ENCODE measurements around the gene ZNF516. TPM values are rescaled to one million over a fixed set of nuclear protein-coding genes. Genes with fewer than 3 reads are reported as not detected.

The ZNF516 gene
- total RNA-seq, 2 experiments from 2014 or later = 1.2 to 1.6 TPM

DNA sequence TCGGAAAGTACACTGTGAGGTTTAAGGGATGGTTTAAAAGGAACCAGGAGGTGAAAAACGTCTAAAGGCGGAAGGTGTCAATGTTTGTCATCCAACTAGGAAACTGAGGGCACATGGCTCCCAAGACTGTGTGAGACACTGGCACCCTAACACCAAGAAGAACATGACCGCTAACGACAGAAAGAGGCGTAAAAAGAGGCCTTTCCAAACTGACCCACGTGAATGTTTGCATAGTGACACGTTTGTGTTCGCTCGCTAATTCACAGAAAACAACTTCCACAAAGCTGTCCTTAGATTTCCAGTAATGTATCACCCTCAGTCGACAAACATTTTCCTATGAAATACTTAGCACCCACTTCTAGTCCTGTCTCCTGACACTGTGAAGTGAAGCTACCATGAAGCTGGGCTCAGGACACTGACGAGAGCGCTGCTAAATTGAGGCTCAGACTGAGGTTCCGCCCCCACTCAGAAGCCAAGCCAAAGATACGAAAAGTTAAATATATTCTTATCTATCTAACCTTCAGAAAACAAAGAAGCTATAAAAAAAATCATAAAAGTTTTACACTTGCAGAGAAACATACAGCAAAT lies 86.5 kb downstream of the ZNF516 start:
- POLR2A ChIA-PET = no interaction called here

DNA sequence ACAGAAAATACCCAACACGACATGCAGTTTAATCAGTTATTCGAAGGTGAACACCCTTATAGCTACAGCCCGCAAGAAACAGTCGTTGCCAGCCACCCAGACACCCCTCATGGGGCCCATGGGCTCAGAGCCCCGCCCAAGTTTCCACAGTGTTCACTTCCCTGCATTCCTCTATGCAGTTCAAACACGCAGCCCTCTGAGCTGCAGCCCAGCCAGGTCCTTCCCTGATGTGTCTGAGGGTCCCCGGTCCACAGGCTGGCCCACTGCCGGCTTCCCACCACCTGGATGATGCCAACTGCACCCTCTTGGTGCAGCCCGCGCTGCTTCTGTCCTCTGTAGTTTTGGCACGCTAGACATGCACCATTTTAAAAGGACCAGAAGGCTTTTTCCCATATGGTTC lies 87.4 kb downstream of the ZNF516 start:
- POLR2A ChIA-PET = no interaction called here
- CTCF ChIA-PET = interaction anchor here (1.0 to 2.4 kb wide), 2 partner anchors 11 to 302 kb away, joined by 3 to 12 read pairs; no protein-coding TSS in a partner anchor

More for the DNA sequence above, 86.5 kb downstream of the ZNF516 start:
- CTCF ChIA-PET = interaction anchor here (0.9 to 2.4 kb wide), 3 partner anchors 9 to 301 kb away, joined by 3 to 12 read pairs (median 4); no protein-coding TSS in a partner anchor

DNA sequence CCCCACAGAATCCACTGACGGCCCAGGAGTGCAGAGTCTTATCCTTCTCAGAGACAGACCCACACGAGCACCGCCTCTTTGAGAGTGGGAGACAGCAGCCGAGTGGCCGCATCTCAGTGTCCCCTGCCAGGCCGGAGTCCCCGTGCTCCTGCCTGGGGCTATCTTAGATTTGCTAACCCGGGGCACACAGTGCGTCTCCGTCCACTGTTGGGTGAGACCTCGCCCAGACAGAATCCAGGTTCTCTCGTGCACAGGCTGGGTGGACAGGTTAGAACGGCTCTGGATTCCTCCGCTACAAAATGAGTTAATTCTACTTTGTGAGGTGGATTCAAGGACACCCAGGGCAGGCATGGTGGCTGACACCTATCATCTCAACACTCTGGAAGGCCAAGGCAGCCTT lies 88.3 kb downstream of the ZNF516 start:
- POLR2A ChIA-PET = no interaction called here
- CTCF ChIA-PET = interaction anchor here (2.4 kb wide), 1 partner anchor 303 kb away, joined by 12 read pairs; no protein-coding TSS in a partner anchor

DNA sequence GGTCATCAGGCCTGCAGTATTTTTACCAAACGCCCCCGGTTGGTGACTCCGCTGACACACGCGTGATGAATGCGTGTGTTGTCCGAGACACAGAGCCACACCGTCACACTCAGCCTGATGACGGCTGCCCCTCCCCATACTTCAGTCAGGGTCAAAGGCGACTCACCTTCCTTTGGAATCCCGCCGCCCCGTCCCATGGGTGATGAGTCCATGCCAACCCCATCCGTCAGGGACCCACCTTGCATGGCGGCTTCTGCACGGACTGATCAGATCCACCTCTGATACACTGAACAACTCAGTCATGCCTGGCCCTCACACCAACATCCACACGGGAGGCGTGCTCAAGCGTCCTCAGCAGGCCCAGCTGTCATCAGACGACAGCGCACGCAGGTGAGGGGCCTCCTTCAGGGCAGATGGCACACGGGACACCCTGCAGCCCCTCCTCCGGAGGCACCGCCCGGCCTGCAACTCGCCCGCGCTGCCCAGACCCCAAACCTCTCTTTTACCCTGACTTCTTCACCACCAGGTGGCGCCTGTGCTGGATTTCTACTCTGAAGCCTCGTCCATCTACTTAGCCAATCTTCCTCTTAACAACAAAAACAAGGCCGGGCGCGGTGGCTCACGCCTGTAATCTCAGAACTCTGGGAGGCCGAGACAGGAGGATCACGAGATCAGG lies 89.2 kb downstream of the ZNF516 start:
- CTCF ChIA-PET = interaction anchor here (1.2 kb wide), 1 partner anchor 304 kb away, joined by 5 read pairs; no protein-coding TSS in a partner anchor
- POLR2A ChIA-PET = no interaction called here

DNA sequence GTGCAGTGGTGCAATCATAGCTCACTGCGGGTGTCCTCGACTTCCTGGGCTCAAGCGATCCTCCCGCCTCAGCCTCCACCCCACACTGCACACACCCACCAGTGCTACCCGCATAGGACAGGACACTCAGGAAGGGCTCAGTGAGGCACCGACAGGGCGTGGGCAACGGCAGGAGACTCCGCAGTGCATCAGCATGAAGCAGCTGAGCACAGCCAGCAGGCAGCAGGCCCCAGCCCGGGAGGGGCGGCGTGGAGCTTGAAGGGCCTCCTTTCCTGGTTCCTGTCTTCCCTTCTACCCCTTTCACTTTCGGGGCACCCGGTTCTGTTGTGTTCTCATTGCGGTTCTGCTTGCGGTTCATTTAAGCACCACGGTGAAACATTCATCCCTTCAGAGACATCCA lies 89.8 kb downstream of the ZNF516 start:
- ChIA-PET POLR2A (no interaction called here), CTCF (interaction anchor here (1.2 kb wide), 1 partner anchor 305 kb away, joined by 5 read pairs; no protein-coding TSS in a partner anchor)

DNA sequence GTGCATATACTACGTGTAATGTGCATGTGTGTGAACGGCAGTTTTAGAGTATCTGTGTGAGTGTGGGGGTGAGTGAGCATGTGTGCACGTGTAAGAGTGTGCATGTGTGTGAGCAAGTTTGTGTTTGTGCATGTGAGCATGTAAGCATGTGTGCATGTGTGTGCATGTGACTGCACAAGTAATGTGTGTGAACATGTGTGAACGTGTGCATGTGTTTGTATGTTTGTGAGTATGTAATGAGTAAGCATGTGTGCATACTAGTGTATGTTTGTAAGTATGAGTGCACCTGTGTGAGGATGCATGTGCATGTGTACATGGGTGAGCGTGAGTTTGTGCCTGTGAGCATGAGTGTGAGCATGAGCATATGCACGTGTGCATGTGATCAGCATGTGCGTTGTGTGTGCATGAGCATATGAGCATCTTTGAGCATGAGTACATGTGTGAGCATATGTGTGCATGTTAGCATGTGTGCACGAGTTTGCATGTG lies 90.7 kb downstream of the ZNF516 start:
- ChIA-PET CTCF (interaction anchor here (1.2 kb wide), 1 partner anchor 305 kb away, joined by 5 read pairs; no protein-coding TSS in a partner anchor), POLR2A (no interaction called here)

DNA sequence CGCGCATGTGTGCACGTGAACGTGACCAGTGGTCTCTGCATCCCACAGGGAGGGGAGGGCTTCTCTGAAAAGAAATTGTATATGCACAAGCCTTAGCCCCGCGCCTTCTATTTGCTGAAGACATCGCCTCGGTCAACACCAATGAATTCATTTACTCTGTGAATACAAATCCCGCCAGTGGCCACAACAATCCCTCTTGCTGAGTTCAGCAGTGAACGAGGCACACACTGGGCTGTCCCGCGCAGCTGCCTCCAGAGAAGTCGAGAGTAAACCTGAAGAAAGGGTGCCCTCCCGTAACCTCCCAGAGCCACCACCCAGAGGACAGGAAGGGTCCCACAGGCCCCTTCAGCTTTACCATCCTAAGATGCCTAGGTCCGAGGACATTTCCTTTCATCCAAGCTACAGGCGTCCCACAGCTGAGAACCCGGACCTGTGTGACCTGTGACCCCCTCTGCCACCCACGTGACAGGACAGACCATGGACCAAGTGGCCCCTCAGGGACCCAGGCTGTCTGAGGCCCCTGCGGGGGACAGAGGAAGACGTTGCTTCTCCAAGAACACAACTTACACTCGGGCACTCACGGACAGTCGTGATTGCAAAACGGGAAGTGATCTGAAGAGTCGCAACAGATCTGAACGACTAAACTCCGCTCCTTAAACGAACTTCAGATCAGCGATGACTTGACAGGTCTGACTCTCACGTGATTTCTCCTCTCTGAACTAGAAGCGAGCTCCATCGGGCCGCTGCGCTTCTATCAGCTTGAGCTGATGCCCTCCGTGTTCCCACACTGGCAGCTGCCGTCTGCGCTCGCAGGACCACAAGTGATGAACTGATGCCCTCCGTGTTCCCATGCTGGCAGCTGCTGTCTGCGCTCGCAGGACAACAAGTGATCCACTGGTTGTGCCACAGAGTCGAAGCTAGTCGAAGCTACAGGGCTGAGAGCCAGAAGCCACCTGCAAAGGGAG lies 92.7 kb downstream of the ZNF516 start:
- ChIA-PET POLR2A (interaction anchor here (0.5 kb wide), 1 partner anchor 256 kb away, joined by 3 read pairs; no protein-coding TSS in a partner anchor), CTCF (interaction anchor here (0.8 to 7.0 kb wide), 2 partner anchors 49 to 306 kb away, joined by 3 to 56 read pairs; no protein-coding TSS in a partner anchor)

DNA sequence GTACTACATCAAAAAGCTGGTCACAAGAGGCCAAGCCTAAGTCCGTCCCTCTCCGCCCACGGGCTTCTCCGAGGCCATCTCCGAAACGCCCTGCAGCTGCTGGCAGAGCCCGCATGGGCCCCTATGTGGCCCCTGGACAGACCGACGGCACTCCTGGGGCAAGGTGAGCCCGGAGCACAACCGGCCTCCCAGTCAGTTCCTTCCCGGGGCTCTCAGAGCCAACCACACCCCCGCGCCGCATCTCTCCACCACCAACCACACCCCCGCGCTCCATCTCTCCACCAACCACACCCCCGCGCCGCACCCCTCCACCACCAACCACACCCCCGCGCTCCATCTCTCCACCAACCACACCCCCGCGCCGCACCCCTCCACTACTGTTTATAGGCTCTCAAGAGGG lies 93.5 kb downstream of the ZNF516 start:
- POLR2A ChIA-PET = no interaction called here
- CTCF ChIA-PET = interaction anchor here (0.8 to 7.0 kb wide), 2 partner anchors 302 to 307 kb away, joined by 5 to 56 read pairs; no protein-coding TSS in a partner anchor

DNA sequence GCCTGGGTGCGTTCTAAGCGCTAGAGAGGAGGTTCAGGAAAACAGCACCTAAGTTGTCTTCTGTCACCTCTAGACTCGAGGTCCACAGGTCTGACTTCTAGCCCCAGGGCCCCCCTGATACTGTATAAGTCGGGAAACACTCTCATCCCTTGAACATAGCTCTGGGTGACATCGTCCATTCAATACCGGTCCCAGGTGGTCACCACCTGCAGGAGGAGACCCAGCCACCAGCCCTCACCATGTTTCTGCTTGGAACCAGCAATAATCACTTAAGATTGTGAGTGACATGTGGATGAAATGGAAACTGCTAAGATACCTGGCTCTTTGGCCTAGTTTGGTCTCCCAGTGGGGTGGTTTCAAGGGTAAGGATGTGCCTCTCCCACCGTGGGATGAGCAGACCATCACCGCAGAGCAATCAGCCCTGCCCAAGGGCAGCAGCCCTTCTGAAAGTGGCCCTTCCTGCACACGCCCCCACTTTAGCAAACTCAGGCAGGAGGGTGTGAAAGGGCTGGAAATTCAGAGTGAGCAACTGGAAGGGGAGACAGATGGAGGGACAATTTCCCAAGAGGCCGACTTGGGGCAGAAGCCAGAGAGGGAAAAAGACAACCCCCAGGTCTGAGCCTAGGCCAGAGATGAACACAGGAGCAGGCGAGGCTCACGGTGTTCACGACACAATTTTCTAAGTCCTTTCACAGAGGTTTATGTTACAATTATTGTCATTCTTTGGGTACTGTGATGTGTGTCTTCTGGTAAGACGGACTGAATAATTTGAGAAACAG lies 95.2 kb downstream of the ZNF516 start:
- ChIA-PET CTCF (interaction anchor here (1.2 to 7.0 kb wide), 3 partner anchors 9 to 309 kb away, joined by 3 to 56 read pairs (median 4); no protein-coding TSS in a partner anchor), POLR2A (no interaction called here)

DNA sequence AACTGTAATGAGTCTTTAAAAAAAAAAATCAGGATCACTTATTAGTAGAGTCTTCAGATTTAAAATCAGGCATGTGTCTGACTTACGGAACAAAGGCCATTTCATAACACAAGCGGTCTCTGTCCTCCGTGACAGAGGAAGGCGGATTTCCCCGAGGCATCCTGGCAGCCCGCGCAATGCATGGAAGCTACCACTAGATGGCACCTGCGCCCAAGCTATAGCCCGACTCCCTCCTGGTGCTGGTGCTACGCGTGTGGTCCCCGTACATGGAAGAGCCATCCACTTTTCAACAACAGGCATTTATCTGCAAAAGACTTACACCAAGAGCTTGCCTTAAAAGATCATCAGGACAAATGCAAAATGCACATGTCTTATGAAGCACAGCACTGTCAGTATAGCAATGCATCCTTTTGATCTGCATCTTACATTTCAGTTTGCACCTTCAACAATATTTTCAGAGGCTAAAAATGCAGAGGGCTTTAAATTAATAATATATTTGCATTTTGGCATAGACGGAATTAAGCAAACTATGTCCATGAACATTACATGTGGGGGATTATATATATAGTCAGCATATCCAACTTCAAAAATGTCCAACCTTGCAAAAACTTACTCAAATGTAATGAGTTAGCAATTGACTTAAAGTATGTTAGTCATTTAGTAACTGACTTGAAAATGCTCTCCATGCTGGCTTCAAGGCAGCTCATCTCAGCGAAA lies 96.0 kb downstream of the ZNF516 start:
- POLR2A ChIA-PET = no interaction called here
- CTCF ChIA-PET = interaction anchor here (0.5 to 7.0 kb wide), 6 partner anchors 10 to 363 kb away, joined by 3 to 56 read pairs (median 3); no protein-coding TSS in a partner anchor

DNA sequence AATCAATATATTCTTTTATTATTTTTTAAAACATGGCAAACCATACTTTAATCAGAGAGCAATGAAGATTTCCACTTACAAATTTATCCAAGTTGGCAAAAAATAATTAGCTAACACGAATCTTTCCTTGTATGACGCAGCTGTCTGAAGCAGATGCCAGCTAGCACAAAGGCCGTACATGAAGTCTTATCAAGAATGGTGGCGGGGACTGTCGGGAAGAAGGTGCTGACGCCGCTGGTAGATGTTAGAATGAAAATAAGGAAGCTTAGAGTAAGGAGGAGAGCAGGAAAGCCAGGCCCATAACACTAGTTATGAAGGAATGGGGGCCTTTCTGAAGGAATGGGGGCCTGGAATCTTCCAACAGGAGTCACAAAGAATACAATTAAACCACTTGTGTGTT lies 96.7 kb downstream of the ZNF516 start:
- ChIA-PET CTCF (interaction anchor here (0.5 to 7.0 kb wide), 3 partner anchors 27 to 364 kb away, joined by 3 to 56 read pairs (median 3); no protein-coding TSS in a partner anchor), POLR2A (no interaction called here)

DNA sequence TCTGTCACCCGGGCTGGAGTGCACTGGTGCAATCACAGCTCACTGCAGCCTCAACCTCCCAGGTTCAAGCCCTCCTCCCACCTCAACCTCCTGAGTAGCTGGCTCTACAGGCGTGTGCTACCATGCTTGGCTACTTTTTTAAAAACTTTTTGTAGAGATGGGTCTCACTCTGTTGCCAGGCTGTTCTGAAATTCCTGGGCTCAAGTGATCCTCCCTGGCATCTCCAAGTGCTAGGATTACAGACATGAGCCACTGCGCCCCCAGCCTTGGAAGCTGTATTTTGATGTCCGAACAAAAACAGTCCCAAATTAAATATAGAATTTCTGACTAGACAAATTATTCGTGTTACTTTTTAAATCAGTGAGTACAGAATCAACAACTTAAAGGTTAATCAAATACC lies 97.4 kb downstream of the ZNF516 start:
- ChIA-PET CTCF (interaction anchor here (1.0 to 7.0 kb wide), 2 partner anchors 11 to 311 kb away, joined by 3 to 56 read pairs; no protein-coding TSS in a partner anchor), POLR2A (no interaction called here)

DNA sequence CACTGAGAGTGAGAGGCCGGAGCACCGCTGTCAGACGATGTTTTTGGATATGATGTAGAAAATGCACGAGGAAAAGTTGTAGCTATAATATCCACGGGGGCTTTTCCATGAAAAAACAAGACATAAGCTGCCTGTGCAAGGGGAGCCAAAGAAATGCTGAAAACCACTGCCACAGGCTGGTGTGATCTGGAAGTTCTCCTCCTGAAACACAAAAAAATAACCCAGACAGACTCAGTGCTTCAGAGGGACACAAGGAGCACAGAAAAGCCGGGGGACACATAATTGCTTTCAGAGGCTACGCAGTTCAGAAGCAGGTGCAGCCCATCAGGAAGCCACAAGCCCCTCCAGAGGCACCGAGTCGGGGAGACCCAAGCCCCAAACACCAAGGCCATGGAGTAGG lies 98.2 kb downstream of the ZNF516 start:
- CTCF ChIA-PET = interaction anchor here (1.0 to 7.0 kb wide), 2 partner anchors 11 to 312 kb away, joined by 3 to 56 read pairs; no protein-coding TSS in a partner anchor
- POLR2A ChIA-PET = no interaction called here

DNA sequence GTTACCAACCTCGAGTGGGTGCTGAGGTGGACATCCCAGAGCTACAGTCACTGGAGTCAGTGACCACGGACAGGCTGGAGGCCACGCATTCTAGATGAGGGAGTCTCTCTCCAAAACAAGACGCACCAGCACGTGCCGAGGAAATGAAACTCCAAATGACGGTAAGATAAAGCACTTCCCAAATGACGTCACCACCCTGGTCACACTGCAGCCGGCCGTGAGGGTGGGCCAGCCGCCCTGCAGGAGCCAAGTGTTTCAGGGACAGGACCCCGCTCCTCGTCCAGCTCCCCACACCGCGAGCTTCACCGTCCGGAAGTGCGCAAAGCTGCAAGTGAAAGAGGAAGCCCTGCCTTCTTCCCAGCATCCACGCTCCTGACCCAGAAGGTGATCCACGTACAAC lies 99.4 kb downstream of the ZNF516 start:
- ChIA-PET CTCF (interaction anchor here (7.0 kb wide), 1 partner anchor 313 kb away, joined by 56 read pairs; no protein-coding TSS in a partner anchor), POLR2A (no interaction called here)

DNA sequence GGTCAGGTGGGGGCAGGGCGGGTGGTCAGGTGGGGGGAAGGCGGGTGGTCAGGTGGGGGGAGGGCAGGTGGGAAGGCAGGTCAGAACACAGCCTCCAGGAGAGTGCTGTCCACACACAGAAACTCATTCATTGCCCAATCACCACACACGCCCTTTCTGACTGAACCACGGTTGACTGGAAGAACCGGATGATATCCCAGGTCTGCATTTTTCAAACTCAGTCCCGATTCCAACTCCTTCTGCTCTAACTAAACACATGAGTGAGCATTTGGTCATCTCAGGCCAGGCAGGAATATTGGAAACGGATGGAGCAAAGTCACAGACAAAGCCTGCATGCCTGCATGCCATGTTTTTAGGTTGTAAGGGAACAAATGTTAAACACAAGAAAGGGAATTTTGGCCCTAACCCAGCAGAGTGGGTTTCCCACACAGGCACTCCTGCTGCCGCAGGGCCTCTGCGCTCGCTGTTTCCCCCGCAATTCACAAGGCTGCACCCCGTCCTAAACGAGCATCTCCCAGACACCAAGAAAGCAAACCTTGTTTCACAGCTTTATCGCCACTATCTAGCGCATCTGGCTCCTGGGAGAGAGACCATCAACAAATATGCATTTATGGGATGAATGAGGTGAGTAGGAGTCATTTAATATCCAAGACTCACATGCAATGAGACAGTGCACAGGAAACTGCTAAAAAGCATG lies 100.1 kb downstream of the ZNF516 start:
- POLR2A ChIA-PET = no interaction called here
- CTCF ChIA-PET = no interaction called here

DNA sequence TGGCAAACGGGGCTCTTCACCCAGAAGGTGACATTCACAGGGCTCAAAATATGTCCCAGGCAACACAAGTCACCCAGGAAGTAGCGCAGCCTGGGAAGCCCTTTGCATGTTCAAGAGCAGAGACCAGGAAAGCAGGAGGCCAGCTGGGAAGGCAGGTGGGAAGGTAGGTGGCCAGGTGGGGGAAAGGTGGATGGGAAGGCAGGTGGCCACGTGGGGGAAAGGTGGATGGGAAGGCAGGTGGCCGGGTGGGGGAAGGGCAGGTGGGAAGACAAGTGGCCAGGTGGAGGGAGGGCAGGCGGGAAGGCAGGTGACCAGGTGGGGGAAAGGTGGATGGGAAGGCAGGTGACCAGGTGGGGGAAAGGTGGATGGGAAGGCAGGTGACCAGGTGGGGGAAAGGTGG lies 102.7 kb downstream of the ZNF516 start:
- ChIA-PET POLR2A (no interaction called here), CTCF (no interaction called here)

DNA sequence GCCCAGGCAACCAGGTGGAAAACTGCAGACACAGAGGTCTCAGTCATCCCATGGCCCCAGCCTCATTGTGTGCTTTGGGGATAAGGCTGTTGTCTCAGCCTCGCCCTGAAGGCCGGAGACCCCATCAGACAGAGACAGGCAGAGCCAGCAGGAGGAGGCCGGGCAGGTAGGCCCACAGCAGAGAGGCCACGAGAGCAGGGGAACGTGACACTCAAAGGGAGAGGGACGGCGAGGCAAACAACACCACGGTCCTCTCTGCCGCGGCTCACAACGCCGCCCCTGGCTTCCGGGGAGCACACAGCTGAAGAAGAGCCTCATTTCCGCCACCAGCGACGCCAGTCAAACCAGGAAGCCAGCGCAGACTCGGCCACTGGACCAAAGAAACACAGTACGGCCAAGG lies 103.3 kb downstream of the ZNF516 start:
- ChIA-PET CTCF (no interaction called here), POLR2A (no interaction called here)

Measured in activated CD8-positive, alpha-beta memory T cell treated with anti-CD3 and anti-CD28 coated beads for 36 hours (primary cell).